ENCODE results near the gene CDK11B.
"Not testable (repeated sequence)": the region's sequence is repeated elsewhere in the genome, so short reads cannot be mapped to it uniquely, and the experiment has no call there.

Gene CDK11B

DNA sequence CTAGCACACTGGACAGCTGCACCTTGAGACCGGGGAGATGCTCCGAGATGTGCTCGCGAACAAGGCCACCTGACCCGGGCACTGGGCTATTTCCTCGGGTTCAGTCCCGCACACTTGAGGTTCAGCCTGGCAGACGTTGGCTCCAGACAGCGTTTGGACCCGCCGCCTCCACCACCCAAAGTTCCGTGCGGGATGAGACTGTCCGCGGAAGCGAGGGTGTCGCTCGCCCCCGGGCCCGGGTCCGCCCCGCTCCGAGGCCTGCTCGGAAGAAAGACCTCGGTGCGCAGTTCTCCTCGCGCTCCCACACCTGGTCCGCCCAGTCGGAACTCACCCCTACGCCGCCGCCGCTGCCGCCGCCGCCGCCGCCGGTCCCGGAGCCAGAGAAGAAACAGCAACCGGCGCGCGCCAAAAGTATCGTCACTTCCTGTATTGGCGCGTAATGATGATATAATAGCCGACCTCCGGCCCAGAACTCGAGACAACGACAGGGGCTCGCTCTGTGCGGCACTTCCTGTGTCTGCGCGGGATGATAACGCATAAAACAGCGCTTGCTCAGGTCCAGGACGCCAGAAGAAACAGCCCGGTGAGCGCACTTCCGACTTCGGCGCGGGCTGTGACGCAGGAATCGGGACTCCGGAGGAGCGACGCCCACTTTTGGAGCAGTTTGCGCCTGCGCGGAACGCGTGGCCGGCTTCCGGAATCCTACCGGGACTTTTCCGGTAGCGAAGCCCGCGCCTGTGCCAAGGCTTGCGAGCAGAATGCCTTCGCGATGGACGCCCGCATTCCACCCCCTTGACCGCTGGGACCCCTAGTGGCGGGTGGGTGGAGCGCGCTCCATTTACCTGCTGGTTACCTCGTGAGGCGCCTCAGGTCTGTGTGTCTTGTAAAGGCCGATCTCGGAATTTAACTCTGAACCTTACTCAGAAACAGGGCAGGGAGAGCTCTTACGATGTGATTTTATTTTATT, at the start of gene CDK11B:
TSS of gene CDK11B (minus strand) at position 422 of the 967 bp plus-strand sequence. CDS start 1,519 bp downstream, outside the sequence.
- DNase-seq (ENCODE audit: low read depth) = peak; percentile 95

DNA sequence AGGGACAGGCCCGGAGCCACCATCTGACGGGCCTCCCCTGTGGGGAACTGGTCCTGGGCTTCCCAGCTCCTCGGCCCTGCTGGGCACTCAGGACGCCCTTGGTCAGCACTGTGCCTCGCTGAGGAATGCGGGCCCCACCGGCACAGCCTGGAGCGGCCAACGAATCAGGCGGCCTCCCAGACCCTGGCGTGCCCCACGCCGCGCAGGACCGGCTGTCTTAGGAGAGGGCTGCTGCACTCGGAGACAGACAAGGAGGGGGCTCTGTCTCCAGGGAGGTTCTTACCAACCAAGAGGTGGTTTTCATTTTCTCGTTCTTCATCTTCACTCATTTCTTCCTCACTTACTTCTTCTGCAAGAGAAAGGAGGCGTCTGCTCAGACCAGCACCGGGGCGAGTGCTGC, 49.1 kb upstream of the CDK11B start:
- not testable (repeated sequence) for DNase-seq (ENCODE audit: low read depth)

DNA sequence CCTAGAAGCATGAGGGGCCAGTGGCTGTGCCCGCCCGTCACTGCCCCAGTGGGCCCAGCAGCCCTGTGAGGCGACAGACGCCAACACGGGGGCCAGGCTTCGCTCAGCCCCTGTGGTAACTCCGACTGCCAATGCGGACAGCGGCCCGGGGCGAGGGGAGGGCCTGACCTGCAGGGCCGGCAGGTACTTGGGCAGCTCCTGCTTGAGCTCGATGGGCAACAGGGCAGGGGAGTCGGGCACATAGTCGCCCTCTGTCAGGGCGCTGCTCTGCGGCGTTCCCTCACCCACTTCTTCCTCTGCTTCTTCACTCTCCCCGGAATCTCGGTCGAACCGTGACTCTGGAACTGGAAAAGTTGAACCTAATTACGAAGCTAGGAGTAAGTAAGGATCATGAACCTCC, 48.4 kb upstream of the CDK11B start:
- DNase-seq (ENCODE audit: low read depth) = not testable (repeated sequence)

DNA sequence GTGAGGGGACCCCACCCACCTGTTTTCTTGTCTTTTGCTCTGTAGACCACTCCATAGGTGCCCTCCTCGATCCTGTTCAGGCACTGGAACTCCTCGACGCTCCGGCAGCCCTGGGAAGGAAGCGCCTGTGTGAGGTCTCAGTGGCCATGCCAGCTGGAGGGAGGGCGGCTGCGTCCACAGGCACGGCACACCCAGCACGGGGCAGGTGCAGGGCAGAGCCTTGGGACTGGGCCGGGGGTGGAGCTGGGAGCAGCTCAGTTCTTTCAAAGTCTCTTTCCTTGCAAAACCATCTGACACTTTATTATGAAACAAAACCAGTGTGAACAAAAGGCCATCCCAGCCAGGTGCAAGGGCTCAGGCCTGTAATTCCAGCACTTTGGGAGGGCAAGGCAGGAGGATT, 46.8 kb upstream of the CDK11B start:
- not testable (repeated sequence) for DNase-seq (ENCODE audit: low read depth)

DNA sequence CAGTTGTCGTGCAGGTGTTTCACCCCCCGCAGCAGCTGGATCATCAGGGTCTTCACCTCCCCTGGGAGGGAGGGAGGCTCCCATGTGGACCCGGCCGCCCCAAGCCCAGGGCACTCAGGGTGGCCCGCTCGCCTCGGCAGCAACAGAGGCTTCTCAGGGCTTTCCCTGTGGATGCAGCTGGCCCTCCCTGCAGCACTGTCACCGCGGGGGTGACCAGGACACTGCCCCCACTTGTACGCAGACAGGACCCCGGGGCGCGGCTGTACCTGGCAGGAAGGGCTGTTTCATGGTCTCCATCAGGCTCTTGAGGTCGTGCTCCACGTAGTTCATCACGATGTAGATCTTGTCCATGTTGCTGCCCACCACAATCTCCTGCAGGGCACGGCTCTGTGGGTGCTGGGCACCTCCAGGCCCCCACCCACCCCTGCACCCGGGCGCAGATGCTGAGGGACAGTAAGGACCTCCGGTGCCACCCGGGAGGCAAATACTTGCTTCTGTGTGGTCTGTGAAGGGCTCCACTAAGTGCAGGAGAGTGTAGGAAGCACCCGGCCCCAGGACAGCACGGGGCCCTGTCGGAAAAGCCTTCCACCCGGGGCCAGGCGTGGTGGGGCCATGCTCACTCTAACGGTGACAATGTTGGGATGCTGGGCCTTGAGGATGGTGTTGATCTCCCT, 45.6 kb upstream of the CDK11B start:
- not testable (repeated sequence) for DNase-seq (ENCODE audit: low read depth)

DNA sequence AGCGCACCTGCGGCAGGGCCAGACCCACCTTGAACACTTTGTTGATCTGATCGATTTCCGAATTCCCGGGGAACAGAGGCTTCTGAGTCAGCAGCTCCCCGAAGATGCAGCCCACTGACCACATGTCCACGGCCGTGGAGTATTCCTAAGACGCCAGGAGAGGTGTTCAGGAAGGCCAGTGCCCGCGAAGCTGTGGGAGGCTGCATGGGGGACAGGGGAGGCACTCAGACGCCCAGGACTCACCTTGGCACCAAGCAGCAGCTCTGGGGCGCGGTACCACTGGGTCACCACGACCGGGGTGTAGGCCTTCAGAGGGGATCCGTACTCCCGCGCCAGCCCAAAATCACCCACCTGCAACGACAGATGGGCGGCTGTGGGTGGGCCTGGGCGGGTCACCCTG, 45.0 kb upstream of the CDK11B start:
- DNase-seq (ENCODE audit: low read depth) = no peak

DNA sequence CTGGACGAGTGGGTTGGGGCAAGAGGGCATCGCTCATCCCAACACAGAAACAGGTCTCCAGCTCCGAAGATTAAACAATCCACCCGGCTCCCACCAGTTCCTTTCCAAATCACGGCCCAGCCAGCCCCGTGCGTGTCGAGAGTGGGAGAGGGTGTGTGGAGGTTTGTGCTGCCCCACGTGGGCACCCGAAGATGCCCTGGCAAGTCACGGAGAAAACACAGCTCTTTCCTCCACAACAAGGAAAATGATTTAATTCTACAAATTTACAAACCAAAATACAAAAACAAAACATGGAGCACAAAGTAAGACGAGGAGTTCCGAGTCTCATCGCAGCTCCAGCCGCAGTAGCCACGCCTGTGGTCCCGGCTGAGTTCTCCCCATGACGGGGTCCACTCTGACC, 43.7 kb upstream of the CDK11B start:
- not testable (repeated sequence) for DNase-seq (ENCODE audit: low read depth)

DNA sequence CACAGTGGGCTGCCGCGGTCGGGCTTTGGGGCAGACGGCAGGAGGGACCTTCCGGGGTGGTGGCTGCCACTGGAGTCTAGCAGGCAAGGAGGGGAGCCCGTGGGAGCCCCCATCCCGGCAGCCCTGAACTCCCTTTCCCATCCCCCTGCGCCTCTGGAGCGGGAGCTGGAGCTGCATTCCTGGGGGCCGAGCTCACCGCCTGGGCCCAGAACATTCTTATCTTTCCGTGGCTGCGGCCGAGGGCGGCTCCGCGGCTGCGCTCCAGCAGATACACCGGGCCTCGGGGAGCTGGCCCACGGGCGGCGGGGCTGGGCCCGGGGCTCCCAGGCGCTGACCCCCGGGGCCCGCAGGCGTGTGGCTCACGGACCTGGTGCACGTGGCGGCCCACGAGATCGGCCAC, 41.8 kb upstream of the CDK11B start:
- DNase-seq (ENCODE audit: low read depth) = not testable (repeated sequence)

DNA sequence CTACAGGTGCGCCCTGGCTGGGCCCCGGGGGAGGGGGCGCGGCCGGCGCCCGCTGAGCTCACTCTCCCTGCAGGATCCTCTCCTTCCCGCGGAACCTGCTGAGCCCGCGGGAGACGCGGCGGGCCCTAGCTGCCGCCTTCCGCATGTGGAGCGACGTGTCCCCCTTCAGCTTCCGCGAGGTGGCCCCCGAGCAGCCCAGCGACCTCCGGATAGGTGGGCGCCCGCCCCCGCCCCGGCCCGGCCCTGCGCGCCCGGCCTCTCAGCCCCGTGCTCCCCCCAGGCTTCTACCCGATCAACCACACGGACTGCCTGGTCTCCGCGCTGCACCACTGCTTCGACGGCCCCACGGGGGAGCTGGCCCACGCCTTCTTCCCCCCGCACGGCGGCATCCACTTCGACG, 41.3 kb upstream of the CDK11B start:
- DNase-seq (ENCODE audit: low read depth) = not testable (repeated sequence)

DNA sequence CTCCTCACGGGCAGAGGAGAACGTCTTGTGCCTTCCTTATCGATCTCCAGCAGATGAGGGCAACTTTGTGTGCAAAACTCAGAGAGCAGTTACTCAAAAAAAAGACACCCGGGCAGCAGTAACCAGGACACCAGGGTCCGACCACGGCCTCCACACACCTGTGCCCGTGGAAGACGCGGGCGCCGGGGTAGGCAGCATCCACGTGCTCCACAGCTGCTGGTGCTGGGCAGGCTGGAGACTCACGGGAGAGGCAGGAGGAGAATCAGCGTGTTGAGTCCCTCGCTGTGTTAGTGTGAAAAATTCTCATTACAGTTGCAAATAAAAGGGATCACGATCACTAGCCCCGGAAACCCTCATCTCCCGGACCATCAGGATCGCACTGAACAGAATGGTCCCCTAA, 40.3 kb upstream of the CDK11B start:
- not testable (repeated sequence) for DNase-seq (ENCODE audit: low read depth)

DNA sequence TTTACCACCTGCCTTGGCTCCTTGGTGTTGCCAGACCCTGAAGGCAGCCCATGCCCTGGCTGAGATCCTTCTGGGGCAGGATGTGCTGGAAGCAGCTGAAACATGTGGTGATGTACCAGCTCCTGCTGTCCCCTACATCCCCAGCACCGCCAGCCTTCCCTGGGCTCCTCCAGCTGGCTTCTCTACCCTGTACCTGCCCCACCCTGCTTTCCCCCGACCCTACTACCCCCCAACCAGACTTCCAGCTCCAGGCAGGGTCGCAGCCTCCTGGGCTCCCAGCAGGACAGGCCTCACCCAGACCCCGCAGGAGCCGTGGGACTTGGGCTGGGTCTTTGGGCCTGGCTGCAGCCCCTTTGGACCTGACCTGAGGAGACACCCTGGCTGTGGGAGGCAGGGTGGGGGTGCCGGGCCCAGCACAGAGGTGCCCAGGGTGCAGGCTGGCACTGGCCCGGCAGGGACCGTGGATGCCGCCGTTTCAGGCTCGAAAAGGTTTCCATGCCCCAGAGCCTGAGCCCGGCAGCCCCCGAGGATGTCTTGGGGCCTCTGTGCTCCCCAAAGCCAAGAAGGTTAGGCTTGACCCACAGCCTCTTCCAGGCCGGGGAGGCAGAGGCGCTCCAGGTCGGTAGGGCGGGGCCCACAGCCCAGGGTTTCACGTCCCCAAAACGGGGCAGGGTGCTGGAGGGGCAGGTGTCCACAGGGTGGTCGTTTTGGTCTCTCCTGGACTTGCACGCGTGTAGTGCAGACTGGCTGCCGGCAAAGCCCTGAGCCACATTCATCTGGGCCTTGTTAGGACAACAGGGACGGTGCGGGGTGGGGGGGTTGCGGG, 38.8 kb upstream of the CDK11B start:
- DNase-seq (ENCODE audit: low read depth) = not testable (repeated sequence)

DNA sequence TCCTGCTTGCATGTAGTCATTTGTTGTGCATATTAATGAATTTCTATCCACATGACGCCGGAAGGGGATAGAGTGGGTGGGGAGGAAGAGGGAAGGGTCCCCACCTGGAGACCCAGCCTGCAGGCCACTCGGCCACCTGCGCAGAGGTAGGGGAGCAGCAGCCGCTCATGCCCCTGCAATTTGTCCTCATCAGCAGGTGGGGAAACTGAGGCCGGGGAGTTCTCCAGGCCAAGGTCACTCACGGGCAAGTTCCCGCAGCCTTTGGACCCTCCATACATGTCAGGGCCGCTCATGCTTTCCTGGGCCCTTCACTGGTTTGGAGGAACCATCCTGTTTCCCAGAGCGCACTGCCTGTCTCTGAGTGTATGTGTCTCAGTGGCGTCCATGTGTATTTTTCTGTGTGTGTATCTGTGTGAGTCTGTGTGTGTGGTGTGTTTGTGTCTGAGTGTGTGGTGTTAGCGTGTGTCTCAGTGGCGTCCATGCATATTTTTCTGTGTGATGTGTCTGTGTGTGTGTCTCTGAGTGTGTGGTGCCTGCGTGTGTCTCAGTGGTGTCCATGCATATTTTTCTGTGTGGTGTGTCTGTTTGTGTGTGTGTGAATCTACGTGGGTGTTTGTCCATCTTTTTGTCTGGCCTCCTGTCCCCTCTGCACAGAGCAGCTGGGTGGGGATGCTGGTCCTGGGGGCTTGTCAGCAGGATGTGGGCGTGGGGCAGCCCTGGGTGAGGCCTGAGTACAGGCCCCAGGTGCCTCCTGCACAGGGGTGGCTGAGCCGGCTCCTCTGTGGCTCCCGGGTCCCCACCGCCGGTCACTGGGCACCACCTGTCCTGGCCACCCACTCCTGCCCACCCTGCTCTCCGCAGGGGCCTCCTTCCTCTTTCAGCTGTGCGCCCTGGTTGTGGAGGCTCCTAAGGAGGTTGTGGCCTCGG, 37.9 kb upstream of the CDK11B start:
- DNase-seq (ENCODE audit: low read depth) = not testable (repeated sequence)

DNA sequence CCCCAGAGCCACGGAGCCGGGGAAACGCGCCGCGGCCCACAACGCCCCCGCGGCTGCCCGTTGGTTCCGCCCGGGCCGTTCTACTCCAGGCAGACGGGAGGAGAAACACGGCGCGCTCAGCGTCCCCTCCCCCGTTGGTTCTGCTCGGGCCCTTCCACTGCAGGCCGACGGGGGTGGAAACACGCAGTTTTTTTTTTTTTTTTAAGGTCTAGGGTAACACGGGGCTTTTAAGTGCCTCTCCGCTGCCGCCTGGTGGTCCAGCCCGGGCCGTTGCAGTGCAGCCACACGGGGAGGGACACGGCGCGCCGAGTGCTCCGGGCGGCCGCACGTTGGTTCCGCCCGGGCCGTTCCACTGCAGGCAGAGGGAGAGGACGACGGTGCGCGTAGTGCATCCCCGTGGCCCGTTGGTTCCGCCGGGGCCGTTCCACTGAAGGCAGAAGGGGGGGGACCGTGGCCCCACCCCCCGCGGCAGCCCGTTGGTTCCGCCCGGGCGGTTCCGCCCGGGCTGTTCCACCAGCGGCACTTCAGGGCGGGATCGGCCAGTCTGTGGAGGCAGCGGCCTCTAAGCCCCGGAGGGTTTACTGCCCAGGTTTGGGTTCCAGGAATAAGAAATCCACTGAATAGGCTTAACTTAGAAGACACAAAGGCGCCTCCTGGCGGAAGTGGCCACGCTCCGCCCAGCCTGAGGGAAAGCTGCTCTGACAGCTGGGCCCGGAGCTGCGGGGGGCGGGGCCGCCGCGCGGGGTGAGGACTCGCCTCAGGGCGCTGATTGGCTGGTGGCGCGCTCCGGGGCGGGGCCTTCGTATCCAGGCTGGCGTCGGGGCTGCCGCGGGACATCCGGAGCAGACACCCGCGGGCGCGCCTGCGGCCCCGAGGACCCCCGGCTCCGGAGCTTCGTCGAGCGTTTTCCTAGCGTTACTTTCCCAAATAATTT, 34.2 kb upstream of the CDK11B start, which contains the start of gene SLC35E2B:
TSS of gene SLC35E2B (minus strand) at position 82 of the 934 bp plus-strand sequence. CDS start 16,096 bp downstream, outside the sequence.
- DNase-seq (ENCODE audit: low read depth) = peak; percentile 93

DNA sequence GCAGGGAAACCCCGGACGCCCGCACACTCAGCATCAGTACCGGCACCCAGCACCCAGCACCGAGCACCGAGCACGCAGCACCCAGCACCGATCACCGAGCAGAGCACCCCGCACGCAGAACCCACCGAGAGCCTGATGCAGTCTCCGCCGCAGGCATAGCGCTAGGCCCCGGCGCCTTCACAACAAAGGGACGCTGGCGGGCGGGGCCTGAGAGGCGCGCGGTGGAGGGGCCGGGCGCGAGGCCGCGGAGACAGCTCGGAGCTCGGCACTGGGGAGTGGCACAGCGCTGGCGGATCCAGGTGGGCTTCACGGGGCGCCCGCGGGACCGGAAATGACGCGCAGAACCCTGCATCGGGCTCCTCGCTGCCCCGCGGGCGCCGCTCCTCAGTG, 33.5 kb upstream of the CDK11B start:
- DNase-seq (ENCODE audit: low read depth) = peak; percentile 74

DNA sequence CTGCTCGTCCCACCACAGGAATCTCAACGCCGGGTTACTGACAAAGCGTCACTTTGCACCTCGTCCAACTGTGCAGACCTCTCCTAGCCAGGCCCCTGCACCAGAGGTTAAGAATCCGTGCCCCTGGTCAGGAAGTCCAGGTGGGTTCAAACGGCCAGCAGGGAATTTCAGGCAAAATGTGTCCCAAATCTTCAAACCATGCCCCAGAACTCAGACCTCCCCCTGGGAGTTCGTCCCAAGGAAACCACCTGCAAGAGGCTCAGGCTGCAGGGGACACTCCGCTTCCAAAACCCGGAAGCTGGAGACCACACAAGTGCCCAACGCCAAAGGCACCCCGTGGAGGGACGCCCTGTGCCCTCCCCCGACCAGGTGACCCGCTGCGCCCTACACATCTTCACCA, 32.6 kb upstream of the CDK11B start:
- DNase-seq (ENCODE audit: low read depth) = not testable (repeated sequence)

DNA sequence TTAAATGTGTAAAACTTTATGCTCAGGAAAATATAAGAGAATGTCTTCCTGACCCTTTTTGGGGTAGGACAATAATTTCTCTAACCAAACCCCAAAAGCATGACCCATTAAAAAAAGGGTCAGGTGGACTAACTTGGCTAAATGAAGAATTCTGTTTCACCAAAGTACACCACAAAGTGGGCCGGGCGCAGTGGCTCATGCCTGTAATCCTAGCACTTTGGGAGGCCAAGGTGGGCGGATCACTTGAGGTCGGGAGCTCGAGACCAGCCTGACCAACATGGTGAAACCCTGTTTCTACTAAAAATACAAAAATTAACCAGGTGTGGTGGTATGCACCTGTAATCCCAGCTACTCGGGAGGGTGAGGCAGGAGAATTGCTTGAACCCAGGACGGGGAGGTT, 30.7 kb upstream of the CDK11B start:
- not testable (repeated sequence) for DNase-seq (ENCODE audit: low read depth)

DNA sequence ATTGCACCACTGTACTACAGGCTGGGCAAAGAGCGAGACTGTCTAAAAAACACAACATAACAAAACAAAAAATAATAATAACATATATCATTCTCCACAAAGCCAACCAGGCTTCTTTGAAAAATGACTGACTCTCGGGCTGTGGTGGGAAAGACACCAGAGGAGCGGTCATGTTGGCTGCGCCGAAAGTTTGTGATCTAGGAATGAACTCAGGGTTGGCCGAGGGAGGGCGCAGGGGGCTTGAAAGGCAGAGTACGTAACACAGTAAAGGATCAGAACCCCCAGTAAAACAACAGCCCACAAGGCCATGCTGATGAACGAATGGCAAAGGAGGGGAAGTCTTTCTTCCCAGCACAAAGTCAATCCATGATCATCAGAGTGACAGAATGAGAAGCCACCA, 29.0 kb upstream of the CDK11B start:
- no peak for DNase-seq (ENCODE audit: low read depth)

DNA sequence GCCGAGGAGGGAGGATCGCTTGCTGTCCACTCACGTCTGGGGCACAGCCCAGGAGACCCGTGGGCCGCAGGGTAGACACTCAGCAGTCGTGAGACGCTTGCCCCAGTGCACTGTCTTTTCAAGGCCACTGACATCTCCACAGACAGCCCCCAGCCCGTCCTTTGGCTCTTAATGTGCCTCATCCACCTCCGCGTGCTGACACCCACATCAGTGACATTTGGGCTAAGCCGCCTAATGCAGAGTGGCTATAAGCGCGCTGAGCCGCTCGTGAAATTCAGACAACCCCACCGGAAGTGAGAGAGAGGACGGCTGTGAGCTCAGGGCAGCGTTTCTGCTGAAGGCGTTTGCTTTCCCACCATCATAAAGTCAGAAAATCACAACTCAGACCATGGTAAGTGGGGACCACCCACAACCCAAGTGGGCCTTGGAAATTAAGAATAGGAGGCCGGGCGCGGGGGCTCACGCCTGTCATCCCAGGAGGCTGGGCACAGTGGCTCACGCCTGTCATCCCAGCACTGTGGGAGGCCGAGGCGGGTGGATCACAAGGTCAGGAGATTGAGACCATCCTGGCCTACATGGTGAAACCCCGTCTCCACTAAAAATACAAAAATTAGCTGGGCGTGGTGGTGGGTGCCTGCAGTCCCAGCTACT, 25.4 kb upstream of the CDK11B start:
- no peak for DNase-seq (ENCODE audit: low read depth)
